ENCODE data around the gene ZCCHC9. TPM values are rescaled to one million over a fixed set of nuclear protein-coding genes. Genes with fewer than 3 reads are reported as not detected.

The ZCCHC9 gene
- total RNA-seq, 6 experiments from 2014 or later: 14.9 to 19.1 (median 17.2) TPM

DNA sequence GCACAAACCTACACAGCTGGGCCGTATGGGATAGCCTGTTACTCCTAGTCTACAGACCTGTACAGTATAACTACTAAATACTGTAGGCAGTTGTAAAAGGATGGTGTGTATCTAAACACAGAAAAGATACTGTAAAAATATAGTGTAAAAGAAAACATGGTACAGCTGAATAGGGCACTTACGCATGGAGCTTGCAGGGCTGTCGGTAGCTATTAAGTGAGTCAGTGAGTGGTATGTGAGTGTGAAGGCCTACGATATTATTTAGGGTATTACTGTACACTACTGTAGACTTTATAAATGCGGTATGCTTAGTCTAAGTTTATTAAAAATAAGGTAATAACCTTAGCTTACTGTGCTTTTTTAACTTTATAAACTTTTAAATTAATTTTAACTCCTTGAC, 1.2 kb downstream of the ZCCHC9 start:
- peak overlapping the region in 1 of 3 donors; percentile 93 for H3K27ac ChIP-seq
- H3K36me3 ChIP-seq: no peaks in the 10 kb centered on the region
- peak overlapping the region; percentile 67 to 76 (median 75) for H3K4me3 ChIP-seq
- peaks cover 0 to 40% (median 4%) of the 10 kb centered on the region in 4 donors for H3K4me1 ChIP-seq
- H3K9me3 ChIP-seq: no peaks in the 10 kb centered on the region
- no peak for TF ChIP-seq POLR2A (IDR thresholded peaks at IDR 0.05)
- TF ChIP-seq, protein P1, sequence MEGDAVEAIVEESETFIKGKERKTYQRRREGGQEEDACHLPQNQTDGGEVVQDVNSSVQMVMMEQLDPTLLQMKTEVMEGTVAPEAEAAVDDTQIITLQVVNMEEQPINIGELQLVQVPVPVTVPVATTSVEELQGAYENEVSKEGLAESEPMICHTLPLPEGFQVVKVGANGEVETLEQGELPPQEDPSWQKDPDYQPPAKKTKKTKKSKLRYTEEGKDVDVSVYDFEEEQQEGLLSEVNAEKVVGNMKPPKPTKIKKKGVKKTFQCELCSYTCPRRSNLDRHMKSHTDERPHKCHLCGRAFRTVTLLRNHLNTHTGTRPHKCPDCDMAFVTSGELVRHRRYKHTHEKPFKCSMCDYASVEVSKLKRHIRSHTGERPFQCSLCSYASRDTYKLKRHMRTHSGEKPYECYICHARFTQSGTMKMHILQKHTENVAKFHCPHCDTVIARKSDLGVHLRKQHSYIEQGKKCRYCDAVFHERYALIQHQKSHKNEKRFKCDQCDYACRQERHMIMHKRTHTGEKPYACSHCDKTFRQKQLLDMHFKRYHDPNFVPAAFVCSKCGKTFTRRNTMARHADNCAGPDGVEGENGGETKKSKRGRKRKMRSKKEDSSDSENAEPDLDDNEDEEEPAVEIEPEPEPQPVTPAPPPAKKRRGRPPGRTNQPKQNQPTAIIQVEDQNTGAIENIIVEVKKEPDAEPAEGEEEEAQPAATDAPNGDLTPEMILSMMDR (IDR thresholded peaks at IDR 0.05): no peak
- ATAC-seq: no peak
- intact Hi-C loops (cut with DNase I): no loop called here
- WGBS (ENCODE audit: insufficient coverage, low coverage, low lambda C conversion rate, missing lambda C conversion rate): 72% methylated on average over 5 of the region's 5 CpGs
- no peak for DNase-seq
- H3K27me3 ChIP-seq: no peaks in the 10 kb centered on the region

DNA sequence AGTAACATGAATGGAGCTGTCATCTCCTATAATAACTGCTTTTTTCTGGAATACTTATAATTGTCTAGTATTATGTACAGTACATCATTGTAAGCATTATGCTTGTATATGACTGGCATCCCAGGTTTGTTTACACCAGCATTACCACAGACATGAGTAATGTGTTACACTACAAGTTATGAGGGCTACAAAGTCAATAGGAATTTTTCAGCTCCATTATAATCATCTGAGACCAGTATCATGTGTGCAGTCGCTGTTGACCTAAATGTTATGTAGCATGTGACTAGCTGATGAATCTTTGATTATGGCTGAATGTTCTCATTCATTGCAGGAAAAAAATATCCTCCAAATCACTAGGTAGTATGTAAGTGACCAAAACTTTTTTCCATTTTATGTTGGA, 2.2 kb downstream of the ZCCHC9 start:
- Histone ChIP-seq H3K36me3 (no peaks in the 10 kb centered on the region), H3K4me3 (no peak overlapping the region), H3K9me3 (no peaks in the 10 kb centered on the region), H3K27me3 (no peaks in the 10 kb centered on the region), H3K4me1 (peaks cover 0 to 35% (median 4%) of the 10 kb centered on the region in 4 donors), H3K27ac (no peak overlapping the region)
- intact Hi-C loops (cut with DNase I): no loop called here
- no peak for DNase-seq
- no peak for TF ChIP-seq POLR2A (IDR thresholded peaks at IDR 0.05)
- TF ChIP-seq, protein P1 (IDR thresholded peaks at IDR 0.05): no peak
- ATAC-seq: no peak
- 73% methylated on average over 1 of the region's 1 CpG for WGBS (ENCODE audit: insufficient coverage, low coverage, low lambda C conversion rate, missing lambda C conversion rate)

DNA sequence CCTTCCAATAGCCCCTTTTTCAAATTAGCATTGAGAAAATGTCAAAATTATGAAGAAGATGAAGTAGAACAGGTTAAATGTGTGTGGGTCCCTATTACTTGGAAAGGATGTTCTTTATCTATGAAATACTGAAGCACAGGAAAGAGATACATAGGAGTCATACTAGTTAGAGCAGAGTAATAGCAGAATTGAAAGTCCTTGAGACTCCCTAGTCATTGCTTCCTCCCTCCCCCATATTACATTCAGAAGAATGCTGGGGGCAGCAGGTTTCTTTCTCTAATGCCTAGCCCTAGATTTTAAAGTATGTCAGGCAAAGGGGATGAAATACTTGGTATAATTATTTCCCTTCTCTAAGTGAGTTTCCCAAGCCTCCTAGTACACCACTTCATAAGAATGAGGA, 4.4 kb downstream of the ZCCHC9 start:
- intact Hi-C loops (cut with DNase I): no loop called here
- Histone ChIP-seq H3K27ac (no peak overlapping the region), H3K36me3 (peaks cover 0 to 4% (median 0%) of the 10 kb centered on the region in 4 donors), H3K9me3 (no peaks in the 10 kb centered on the region), H3K27me3 (no peaks in the 10 kb centered on the region), H3K4me1 (peaks cover 0 to 26% (median 3%) of the 10 kb centered on the region in 4 donors), H3K4me3 (no peak overlapping the region)
- ATAC-seq (no peak), DNase-seq (no peak)
- TF ChIP-seq, protein P1 (IDR thresholded peaks at IDR 0.05): no peak
- no peak for TF ChIP-seq POLR2A (IDR thresholded peaks at IDR 0.05)

DNA sequence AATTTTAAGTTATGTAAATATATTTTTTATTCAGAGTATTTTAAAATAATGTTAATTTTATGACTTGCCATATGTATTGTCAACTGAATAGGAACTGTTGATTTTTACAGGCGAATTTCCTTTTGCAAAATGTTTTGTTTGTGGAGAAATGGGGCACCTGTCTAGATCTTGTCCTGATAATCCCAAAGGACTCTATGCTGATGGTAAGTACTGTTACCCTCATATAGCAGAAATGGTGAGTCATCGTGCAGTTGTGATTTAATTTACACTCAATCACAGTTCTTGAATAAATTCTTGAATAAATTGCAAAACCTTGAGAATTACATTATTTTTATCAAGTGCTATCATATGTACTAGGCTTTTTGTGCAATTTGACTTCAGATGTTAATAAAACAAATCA, 7.4 kb downstream of the ZCCHC9 start:
- peaks cover 0 to 7% (median 2%) of the 10 kb centered on the region in 4 donors for H3K36me3 ChIP-seq
- peaks cover 0 to 22% (median 2%) of the 10 kb centered on the region in 4 donors for H3K4me1 ChIP-seq
- H3K27me3 ChIP-seq: no peaks in the 10 kb centered on the region
- no peaks in the 10 kb centered on the region for H3K9me3 ChIP-seq
- ATAC-seq (no peak), DNase-seq (no peak)
- H3K27ac ChIP-seq: peak overlapping the region in 1 of 3 donors; percentile 77
- no peak overlapping the region for H3K4me3 ChIP-seq
- TF ChIP-seq, protein P1 (IDR thresholded peaks at IDR 0.05): no peak
- no peak for TF ChIP-seq POLR2A (IDR thresholded peaks at IDR 0.05)
- intact Hi-C loops (cut with DNase I): no loop called here
- WGBS (ENCODE audit: insufficient coverage, low coverage, low lambda C conversion rate, missing lambda C conversion rate): 92% methylated on average over 1 of the region's 2 CpGs

Data from right lobe of liver (tissue), 6 donors.